Measurements from ENCODE around the gene MYL12B.
"Not testable (repeated sequence)": the region's sequence is repeated elsewhere in the genome, so short reads cannot be mapped to it uniquely, and the experiment has no call there.

GRCh38 chr18:3220868-3221267 lies 41.1 kb upstream of the MYL12B start:
- TF ChIP-seq CTCF (IDR thresholded peaks at IDR 0.05; ENCODE audit: borderline replicate concordance, extremely low read depth, low read length, poor library complexity, severe bottlenecking); EZH2 (IDR thresholded peaks at IDR 0.05; ENCODE audit: borderline replicate concordance, low read depth, low read length, severe bottlenecking): not testable (repeated sequence)
